ENCODE results near the gene MAP3K21.

- TF ChIP-seq GATA2 (IDR thresholded peaks at IDR 0.05; ENCODE audit: low read depth, low read length) (no peak), GATA3 (IDR thresholded peaks at IDR 0.05; ENCODE audit: low read depth, low read length) (no peak)
These were observed 39.7 kb downstream of the MAP3K21 start for GRCh38 chr1:233367057-233367803.
